T-helper 2 cell treated with Interferon-gamma antibody and Interleukin-4, amounts not matched to agents 5 μg/mL and 100 μg/mL, for 36 hours (primary cell): ENCODE data around the gene ABCG1.

ENCODE experiments used
- DNase-seq: peaks from one replicate; pipeline ENCODE4 v3.0.0; 2021; ENCODE audit warnings: low spot score
- H3K27ac Mint-ChIP-seq: one replicate; pipeline ENCODE4 v1.8.0; 2021; ENCODE audit warnings: mild to moderate bottlenecking, mixed read lengths
- H3K27me3 Mint-ChIP-seq: one replicate; pipeline ENCODE4 v1.8.0; 2021; ENCODE audit warnings: low read depth, mixed read lengths
- H3K36me3 Mint-ChIP-seq: one replicate; pipeline ENCODE4 v1.8.0; 2021; ENCODE audit warnings: low read depth, mixed read lengths
- H3K4me1 Mint-ChIP-seq: one replicate; pipeline ENCODE4 v1.8.0; 2021; ENCODE audit warnings: low read depth, mixed read lengths
- H3K4me3 Mint-ChIP-seq: one replicate; pipeline ENCODE4 v1.8.0; 2022; ENCODE audit warnings: mild to moderate bottlenecking, moderate library complexity, mixed read lengths
- H3K9me3 Mint-ChIP-seq: one replicate; pipeline ENCODE4 v1.8.0; 2021; ENCODE audit warnings: mixed read lengths

The ABCG1 gene

DNA sequence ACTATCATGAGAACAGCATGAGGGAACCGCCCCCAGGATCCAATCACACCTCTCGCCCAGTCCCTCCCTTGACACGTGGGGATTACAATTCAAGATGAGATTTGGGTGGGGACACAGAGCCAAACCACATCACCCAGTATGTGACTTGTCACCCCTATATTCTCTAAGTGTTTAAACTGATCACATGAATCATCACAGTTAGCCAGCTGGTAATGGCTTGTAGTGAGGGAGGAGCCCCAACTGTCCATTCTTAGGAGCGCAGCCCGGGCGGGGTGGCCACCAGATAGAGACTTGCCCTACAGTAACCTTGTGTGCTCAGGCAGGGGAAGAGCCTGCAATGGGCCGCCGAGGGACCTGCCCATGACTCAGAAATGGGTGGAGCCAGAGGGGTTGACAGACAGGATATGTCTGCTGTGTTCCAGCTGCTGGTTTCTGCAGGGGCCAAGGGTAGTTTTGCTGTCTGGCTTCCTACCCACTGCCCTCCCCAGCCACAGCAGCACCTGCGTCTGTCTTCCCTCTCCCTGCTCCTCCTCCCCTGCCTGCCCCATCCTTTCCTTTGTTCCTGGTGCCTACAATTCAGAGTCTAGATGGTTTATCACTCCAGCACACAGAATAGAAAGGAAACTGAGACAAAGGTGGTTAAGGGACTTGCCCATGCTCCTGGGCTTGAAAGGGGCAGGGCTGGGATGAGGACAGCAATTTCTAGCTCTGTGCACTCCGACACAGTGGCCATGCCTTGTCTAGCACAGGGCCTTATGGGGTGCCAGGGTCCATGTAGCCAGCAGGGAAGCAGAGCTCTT, 9.2 kb downstream of the ABCG1 start:
- Mint-ChIP-seq H3K9me3 (peaks cover 8% of the 10 kb centered on the region), H3K4me3 (peak overlapping the region; percentile 61), H3K27me3 (no peaks in the 10 kb centered on the region), H3K27ac (peak overlapping the region; percentile 85), H3K4me1 (peaks cover 59% of the 10 kb centered on the region), H3K36me3 (peaks cover 41% of the 10 kb centered on the region)
- DNase-seq, result peak; percentile 92

DNA sequence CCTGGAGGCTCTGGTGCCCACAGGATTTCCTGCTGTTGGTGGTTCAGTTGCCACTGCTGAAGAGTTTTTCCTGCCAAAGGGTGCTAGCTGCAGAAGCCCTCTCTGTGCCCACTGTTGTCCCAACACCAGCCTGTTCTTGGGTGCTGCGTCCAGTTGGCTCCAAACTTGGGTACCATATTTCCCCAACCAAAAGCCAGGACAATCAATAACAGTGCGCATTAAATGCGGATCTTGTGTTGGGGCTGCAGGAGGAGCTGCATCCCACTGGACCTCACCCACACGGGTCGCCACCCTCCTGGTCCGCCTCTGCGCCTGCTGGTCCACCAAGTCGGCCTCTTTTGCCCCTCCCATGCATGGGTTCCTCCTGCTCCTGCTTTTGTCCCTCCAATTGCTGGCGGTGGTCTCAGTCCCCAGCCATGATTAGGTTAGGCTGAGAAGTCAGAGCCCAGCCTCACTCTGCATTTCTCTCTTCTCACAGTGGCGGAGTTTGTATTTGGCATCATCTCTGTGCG, 9.8 kb downstream of the ABCG1 start:
- H3K4me1 Mint-ChIP-seq, result peaks cover 66% of the 10 kb centered on the region
- no peaks in the 10 kb centered on the region for H3K27me3 Mint-ChIP-seq
- H3K4me3 Mint-ChIP-seq, result peak overlapping the region; percentile 61
- peaks cover 41% of the 10 kb centered on the region for H3K36me3 Mint-ChIP-seq
- peaks cover 8% of the 10 kb centered on the region for H3K9me3 Mint-ChIP-seq
- H3K27ac Mint-ChIP-seq, result peak overlapping the region; percentile 85
- DNase-seq, result no peak

DNA sequence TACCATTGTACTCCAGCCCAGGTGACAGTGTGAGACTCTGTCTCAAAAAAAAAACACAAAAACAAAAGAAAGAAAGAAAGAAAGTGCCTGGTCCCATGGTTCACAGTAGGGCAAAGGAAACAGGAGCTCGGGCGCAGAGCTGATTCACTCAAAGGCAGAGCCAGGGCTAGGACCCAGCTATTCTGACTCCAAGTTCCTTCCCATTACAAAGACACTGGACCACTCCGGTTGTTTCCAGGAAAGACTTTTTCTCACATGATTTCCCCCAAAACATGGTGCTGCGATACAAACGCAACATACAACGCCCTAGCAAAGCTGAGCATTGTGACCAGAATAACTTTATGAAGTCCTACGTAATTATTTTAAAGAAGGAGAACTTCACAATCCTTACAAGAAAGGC, 10.7 kb downstream of the ABCG1 start:
- DNase-seq, result no peak
- Mint-ChIP-seq H3K4me1 (peaks cover 72% of the 10 kb centered on the region), H3K4me3 (no peak overlapping the region), H3K36me3 (peaks cover 41% of the 10 kb centered on the region), H3K27ac (no peak overlapping the region), H3K9me3 (peaks cover 8% of the 10 kb centered on the region), H3K27me3 (no peaks in the 10 kb centered on the region)

GRCh38 chr21:42230178-42230577, 11.2 kb downstream of the ABCG1 start:
- H3K9me3 Mint-ChIP-seq, result peaks cover 8% of the 10 kb centered on the region
- DNase-seq, result no peak
- no peak overlapping the region for H3K4me3 Mint-ChIP-seq

DNA sequence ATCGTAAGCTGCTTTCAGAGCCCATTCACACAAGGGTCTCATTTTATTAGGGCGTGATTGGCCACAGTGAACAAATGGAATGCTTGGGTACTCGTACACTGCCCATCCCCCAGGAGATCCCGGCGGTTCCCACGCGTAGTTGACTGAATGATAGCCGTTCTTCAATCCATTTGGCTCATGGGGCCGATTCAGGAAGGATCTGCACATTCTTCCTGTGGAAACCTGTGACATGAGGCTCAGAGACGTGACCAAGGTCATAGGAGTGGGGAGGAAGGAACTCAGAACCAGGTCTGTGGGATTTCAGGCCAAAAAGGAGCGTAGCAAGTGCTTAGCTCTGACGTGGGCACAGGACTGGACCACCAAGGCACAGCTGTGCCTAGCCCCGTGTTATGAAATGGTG, 11.7 kb downstream of the ABCG1 start:
- Mint-ChIP-seq H3K36me3 (peaks cover 35% of the 10 kb centered on the region), H3K27ac (no peak overlapping the region), H3K9me3 (peaks cover 8% of the 10 kb centered on the region), H3K27me3 (no peaks in the 10 kb centered on the region), H3K4me3 (no peak overlapping the region), H3K4me1 (peaks cover 79% of the 10 kb centered on the region)
- DNase-seq, result no peak

More at GRCh38 chr21:42230178-42230577, 11.2 kb downstream of the ABCG1 start:
- Mint-ChIP-seq H3K27me3 (no peaks in the 10 kb centered on the region), H3K4me1 (peaks cover 74% of the 10 kb centered on the region), H3K36me3 (peaks cover 37% of the 10 kb centered on the region), H3K27ac (no peak overlapping the region)

DNA sequence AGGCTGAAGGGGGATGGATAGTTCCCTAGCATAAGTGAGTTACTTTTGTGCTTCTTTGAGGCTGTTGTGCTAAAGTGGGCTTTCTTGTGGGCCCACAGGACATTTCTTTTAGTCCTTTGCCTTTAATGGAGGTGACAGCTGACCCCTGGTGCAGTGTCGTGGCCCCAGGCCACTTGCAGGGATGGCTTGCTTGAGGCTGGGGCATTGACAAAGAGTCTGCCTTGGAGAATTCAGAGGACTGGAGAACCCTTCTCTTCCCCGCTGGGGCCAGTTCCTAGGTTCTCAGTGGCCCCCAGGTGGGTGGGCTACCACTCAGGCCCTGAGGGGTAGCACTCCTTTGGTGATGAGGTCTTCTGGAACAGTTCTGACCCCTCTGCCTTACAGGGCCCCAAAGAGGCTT, 12.8 kb downstream of the ABCG1 start:
- Mint-ChIP-seq H3K27me3 (no peaks in the 10 kb centered on the region), H3K9me3 (peaks cover 8% of the 10 kb centered on the region), H3K4me1 (peaks cover 83% of the 10 kb centered on the region), H3K4me3 (no peak overlapping the region), H3K36me3 (peaks cover 25% of the 10 kb centered on the region), H3K27ac (no peak overlapping the region)
- DNase-seq, result no peak

DNA sequence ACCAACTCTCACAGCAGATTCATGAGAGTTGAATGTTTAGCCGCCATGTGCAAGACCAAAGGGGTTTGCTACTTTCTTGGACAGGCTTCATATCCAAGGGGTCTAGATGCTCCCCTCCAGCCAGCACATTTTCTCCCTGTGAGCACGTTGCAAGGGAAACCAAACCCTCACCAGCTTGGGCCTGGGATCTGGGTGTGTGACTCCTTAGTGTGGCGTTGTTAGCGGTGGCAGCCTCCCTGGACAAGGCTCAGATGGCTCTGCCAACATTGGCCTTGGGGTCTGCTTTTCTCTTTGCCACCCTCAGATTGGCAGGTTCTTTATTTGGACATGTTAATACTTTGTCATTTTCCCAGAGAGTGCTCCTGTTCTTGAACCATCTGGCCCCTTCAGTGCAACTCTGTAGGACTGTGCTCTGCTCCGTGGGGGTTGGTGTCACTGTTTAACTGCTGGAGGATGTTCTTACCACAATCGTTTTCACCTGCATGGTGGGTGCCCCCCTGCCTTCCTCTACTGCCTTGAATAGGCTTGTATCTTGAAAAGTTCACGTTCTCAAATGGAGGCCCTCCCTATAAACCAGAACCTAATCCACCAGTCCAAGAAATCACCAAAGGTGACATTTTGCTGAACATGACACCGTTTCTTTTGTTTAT, 13.4 kb downstream of the ABCG1 start:
- no peak for DNase-seq
- Mint-ChIP-seq H3K4me1 (peaks cover 86% of the 10 kb centered on the region), H3K4me3 (peak overlapping the region; percentile 70), H3K9me3 (peaks cover 6% of the 10 kb centered on the region), H3K27me3 (no peaks in the 10 kb centered on the region), H3K36me3 (peaks cover 20% of the 10 kb centered on the region), H3K27ac (peak overlapping the region; percentile 92)

GRCh38 chr21:42233067-42233961, 14.4 kb downstream of the ABCG1 start:
- H3K4me1 Mint-ChIP-seq, result peaks cover 85% of the 10 kb centered on the region
- H3K36me3 Mint-ChIP-seq, result peaks cover 10% of the 10 kb centered on the region
- H3K9me3 Mint-ChIP-seq, result no peaks in the 10 kb centered on the region
- H3K27ac Mint-ChIP-seq, result peak overlapping the region; percentile 92
- DNase-seq, result peak; percentile 86
- peak overlapping the region; percentile 70 for H3K4me3 Mint-ChIP-seq
- no peaks in the 10 kb centered on the region for H3K27me3 Mint-ChIP-seq

- Mint-ChIP-seq H3K36me3 (peaks cover 9% of the 10 kb centered on the region), H3K4me3 (peak overlapping the region; percentile 70), H3K27ac (peak overlapping the region; percentile 92), H3K4me1 (peaks cover 87% of the 10 kb centered on the region), H3K27me3 (no peaks in the 10 kb centered on the region), H3K9me3 (no peaks in the 10 kb centered on the region)
- no peak for DNase-seq
These were observed 15.1 kb downstream of the ABCG1 start for GRCh38 chr21:42234041-42234440.

- H3K9me3 Mint-ChIP-seq, result no peaks in the 10 kb centered on the region
- H3K36me3 Mint-ChIP-seq, result peaks cover 9% of the 10 kb centered on the region
- H3K4me1 Mint-ChIP-seq, result peaks cover 88% of the 10 kb centered on the region
- no peaks in the 10 kb centered on the region for H3K27me3 Mint-ChIP-seq
- peak overlapping the region; percentile 92 for H3K27ac Mint-ChIP-seq
- DNase-seq, result peak; percentile 80
- peak overlapping the region; percentile 71 for H3K4me3 Mint-ChIP-seq
These were observed 15.7 kb downstream of the ABCG1 start for GRCh38 chr21:42234464-42235241.

GRCh38 chr21:42235593-42235992, 16.7 kb downstream of the ABCG1 start:
- Mint-ChIP-seq H3K36me3 (peaks cover 9% of the 10 kb centered on the region), H3K4me1 (peaks cover 79% of the 10 kb centered on the region), H3K4me3 (peak overlapping the region; percentile 71), H3K27me3 (no peaks in the 10 kb centered on the region), H3K27ac (peak overlapping the region; percentile 92), H3K9me3 (no peaks in the 10 kb centered on the region)
- DNase-seq, result no peak

DNA sequence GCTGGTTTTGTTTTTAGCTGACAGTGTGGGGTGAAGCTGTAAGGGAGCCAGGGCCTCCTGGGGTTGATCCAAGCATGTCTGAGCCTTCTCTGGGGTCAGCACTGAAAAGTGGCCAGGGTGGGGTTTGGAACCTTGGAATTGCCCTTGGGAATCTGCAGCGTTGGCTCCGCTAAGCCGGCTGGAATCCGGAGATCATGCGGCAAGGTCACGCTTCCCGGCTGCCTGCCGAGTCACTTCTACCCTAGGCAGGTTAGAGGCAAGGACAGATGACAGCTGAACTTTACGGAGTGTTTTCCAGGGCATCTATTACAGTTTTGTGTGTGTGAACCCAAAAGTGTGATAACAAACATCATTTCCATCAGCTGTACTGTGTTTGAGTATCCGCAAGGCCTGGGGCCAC, 17.1 kb downstream of the ABCG1 start:
- no peak for DNase-seq
- Mint-ChIP-seq H3K4me3 (peak overlapping the region; percentile 71), H3K27me3 (no peaks in the 10 kb centered on the region), H3K4me1 (peaks cover 76% of the 10 kb centered on the region), H3K27ac (peak overlapping the region; percentile 92), H3K36me3 (peaks cover 8% of the 10 kb centered on the region), H3K9me3 (no peaks in the 10 kb centered on the region)

DNA sequence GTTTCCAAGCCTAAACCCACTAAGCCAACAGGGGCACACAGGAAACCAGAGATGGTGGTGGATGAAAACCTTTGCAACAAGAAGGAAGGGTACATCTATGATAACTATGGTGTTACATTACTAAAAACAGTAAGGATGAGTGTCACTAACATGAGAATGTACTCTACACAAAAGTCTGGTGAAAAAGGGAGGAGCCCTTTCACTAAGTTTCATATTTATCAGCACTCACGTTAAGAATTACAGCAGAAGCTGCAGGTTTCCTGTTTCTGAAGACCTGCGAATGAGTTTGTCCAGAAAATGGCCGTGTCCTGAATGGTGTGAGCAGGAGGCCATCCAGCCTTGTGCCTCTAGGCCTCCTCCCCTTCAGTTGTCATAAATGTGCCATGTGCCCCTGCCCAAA, 17.8 kb downstream of the ABCG1 start:
- Mint-ChIP-seq H3K36me3 (peaks cover 5% of the 10 kb centered on the region), H3K27me3 (no peaks in the 10 kb centered on the region), H3K9me3 (no peaks in the 10 kb centered on the region), H3K4me1 (peaks cover 70% of the 10 kb centered on the region), H3K27ac (peak overlapping the region; percentile 92), H3K4me3 (peak overlapping the region; percentile 71)
- peak; percentile 26 for DNase-seq
